IPS-NIHi7 (cell line): ENCODE measurements around the gene FITM2.
"Not testable (repeated sequence)": the region's sequence is repeated elsewhere in the genome, so short reads cannot be mapped to it uniquely, and the experiment has no call there.

Source experiments
- DNase-seq: peaks from one replicate; pipeline ENCODE4 v3.0.0; 2012; ENCODE audit warnings: mixed read lengths; ENCODE audit errors: extremely low spot score

FITM2 gene

DNA sequence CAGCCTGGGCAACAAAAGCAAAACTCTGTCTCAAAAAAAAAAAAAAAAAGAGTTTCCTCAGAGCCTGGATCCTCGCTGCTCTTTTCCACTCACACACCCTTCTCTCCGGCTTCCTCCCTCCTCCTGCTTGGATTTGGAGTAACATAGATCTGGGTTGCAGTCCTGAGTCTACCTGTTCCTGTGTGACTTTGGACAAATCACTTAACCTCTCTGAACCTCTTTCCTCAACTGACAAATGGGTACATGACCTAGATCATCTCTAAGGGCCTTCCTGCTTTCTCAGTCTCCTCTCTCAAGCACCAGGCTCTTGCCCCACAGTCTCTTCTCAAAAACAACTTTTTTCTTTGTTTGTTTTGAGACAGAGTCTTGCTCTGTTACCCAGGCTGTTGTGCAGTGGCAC is 20.2 kb upstream of the FITM2 start:
- DNase-seq = no peak

DNA sequence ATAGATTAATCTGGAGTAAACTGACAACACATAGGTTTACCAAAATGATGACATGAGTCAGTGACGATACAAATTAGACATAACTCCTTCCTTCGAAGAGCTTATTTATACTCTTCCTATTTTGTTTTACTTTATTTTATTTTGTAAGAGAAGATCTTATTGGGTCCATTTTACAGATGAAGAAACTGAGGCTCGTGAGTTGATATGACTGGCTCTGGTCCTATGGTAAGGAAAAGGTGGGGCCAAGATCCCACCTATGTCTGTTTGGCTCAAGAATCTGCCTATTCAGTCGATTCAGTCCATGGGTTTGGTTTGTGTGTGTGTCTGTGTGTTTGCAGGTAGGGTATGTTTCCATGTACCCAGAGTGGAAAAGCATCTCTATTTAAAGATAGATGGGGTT is 17.4 kb upstream of the FITM2 start:
- DNase-seq = no peak

DNA sequence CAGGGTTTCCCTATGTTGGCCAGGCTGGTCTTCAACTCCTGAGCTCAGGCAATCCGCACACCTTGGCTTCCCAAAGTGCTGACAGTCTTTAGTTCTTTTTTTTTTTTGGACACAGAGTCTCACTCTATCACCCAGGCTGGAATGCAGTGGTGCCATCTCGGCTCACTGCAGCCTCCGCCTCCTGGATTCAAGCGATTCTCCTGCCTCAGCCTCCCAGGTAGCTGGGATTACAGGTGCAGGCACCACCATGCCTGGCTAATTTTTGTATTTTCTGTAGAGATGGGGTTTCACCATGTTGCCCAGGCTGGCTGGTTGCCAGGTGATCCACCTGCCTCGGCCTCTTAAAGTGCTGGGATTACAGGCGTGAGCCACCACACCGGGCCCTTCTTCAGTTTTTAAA is 16.7 kb upstream of the FITM2 start:
- not testable (repeated sequence) for DNase-seq

DNA sequence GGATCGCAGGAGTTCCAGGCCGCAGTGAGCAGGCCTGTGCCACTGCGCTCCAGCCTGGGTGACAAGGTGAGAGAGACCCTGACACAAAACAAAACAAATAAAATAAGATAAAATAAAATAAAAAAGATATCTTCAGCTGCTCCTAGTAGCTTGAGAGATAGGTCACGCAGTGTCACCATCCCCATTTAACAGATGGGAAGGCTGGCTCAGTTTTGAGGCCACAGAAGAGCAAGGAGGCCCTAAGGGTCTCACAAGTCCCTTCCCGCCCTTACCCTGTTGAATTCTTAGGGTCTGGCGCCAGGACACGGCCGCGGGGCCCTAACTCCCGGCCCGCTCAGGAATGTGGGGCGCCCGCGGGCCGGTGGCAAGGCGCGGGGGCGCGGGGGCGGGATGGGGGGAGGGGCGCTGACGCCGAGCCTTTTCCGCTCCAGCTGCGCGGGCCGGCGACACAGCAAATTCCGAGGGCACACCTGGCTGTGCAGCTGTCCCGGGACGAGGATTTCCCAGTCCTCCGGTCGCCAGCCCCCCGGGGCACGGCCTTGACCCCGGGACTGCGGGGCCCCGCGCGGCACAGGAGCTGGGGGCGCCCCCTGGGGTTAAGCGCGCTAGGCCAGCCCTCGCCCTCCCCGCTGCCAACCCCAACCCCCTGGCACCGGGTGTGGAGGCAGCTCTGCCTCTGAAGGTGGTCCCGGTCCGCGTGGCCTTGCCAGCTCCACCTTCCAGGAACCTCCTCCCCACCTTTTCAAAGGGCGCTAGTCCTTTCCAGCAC is 15.6 kb upstream of the FITM2 start:
- peak; percentile 60 for DNase-seq

DNA sequence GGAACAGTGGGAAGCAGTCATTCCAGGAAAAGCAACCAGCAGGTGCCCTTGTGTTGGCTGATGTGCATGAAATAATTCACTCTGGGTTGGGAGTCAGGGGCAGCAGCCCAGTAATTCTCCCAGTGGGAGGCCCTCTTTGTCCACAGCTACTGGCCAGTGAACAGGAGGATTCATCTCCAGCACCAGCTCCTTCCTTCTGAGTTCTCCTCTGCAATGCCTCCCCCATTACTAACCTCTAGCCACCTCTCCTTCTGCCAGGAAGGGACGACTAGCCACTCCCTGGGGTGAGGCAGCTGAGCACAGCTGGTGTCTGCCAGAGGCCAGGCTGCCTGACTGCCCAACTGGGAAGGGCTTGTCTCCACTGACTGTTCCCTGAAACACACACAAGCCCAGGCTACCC is 13.3 kb upstream of the FITM2 start:
- no peak for DNase-seq

DNA sequence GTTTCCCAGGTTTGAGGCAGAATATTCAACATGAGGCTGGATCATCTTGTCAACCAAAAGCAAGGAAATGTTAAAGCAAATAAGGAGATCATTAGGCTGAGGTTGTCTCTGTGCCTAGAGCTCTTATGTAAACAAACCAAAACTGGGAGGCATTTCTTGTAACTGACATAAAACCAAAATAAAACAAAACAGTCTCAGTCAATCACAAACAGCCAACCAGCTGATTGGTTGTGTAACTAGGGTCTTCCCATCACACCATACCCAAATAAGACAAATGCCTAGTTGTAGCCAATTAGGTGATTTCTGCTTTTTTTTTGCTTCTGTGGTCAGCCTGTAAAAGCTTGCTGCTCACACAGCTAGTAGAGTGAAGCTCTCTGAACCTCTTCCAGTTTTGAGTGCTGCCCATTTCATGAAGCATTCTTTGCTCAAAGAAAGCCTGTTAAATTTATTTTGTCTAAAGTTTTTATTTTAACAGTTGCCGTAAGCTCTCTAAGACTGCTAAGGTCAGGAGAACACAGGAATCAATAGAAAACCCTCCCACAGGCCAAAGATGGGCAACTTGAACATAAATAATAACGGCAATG is 8.9 kb upstream of the FITM2 start:
- DNase-seq = no peak

DNA sequence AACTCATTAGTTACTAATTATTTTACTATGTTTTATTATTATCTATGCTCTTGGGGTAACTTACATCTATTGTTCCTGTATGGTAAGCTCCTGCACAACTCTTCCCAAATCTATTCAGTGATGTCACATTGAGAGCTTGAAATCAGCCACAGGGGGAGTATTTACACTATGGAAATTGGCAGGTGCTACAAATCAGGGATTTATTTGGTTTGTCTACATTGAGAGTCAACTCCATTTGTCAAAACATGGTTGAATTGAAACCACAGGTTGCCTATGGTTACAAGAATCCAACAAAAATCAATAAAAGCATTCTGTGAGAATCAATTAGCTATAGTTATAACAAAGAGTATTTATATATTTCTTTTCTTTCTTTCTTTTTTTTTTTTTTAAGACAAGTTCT is 3.9 kb upstream of the FITM2 start:
- DNase-seq = no peak

DNA sequence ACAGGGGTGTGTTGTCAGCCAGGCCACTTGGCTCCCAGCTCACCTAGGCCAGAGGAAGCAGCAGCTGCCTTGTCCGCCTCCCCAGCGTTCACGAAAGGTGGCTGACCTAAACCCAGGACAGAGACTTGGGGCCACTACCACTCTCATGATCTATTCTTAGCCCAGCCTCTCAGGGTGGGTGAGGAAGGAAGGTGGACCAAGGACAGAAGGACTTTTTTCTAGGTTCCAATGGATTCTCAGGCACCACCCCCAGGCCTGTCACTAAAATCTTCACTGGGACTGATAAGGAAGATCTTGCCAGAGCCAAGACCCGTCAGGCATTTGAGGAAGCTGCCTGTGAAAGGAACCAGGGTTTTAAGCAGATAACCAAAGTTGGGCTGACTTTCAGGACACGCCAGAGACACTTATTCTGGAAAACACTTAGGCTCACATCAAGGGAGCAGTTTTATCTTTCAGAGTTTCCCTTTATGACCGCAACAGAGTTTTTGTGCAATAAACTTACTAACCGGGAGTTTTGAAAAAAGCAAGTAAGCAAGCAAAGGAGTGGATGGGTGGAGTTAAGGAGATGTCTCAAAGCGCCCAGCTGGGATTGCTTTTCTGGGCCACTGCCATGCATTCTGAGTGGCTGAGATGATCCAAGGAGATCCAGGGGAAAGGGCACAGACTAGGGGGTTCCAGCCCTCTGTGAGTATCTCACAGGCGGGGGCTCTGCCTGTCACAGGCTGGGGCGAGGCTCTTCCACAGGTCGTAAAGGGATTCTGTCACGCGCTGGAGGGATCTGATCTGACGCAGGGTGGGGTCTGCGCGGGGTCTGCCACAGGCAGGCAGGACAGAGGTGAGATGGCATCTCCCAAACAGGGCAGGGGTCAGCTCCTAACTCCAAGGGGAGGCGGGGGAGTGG is 989 bp downstream of the FITM2 start:
- peak; percentile 20 for DNase-seq

DNA sequence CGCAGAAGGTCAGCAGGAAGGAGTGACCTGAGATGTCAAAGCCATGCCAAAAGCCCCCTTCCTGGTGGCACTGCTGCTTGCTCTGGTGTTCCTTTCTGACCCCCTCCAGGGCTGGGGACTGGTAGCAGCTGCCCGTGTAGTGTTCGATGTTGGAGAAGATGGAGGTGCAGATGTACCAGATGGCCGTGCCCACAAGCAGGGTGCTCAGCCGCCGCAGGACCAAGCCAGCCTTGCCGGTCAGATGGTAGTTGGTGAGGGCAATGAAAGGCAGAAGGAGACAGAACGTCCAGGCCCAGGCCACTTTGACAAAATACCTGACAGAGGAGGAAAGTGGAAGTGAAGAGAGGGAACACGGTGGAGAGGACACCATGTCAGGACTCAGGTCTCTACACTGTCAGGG is 4.1 kb downstream of the FITM2 start:
- DNase-seq = no peak

DNA sequence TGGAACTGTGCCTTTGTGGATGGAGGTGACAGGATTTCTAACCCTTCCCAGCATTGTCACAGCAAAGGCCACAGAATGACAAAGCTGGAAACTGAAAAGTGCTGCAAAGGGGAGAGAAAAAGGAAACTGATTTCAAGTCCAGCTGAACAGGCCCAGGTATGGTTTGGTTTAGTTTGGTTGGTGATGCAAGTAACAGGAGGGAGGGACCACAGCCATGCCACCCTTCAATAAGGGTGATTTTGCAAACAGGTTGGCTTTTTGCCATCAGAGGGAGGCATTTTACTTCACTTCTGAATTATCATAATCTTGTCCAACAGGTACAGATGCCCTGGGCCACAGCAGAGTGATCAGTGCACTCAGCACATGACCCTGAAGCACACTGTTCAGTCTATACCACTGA is 6.6 kb downstream of the FITM2 start:
- no peak for DNase-seq

DNA sequence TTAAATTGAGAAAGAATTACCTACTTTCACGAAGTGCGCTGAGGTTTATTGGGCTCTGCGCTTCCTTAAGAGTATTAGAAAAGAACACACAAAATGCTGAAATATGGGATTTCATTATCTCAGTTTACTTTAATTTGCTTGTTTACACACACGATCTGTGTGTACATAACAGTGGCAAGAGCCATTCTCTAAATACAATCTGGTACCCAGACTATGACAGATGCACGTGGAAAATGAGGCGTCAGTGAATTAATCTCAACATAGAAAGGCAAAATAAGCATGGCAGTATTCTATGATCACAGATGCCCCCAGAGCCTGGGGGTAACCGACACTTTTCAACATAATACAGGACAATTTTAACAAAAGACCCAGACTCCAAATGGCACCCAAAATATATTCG is 8.3 kb downstream of the FITM2 start:
- DNase-seq = no peak

DNA sequence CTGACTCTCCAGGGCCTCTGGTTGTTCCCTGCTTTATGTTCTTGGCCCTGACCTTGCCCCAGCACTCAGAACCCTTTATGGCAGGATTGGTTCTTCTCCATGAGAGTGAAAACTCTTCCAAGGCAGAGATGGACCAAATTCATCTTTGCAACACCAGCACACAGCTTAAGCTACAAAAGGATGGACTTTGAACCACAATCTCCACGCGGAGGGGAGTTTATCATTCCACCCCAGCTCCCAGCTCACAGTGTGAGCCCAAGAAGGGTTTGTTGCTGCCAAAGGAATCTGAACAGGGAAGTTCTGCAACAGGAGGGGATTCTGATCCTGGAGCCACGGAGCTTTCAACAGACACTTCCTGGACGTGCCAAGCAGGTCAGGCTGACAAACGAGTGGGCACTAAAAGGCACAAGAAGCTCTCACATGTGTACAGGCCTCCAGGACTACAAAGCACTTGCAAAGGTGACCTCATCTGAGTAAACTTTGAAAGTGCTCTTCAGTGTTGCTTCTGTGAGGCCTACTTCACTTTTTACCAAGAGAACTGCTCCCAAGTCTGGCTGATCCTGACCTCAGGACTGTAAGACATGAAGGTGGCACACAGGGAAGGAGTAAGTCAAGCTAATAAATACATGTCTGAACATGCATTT is 8.9 kb downstream of the FITM2 start:
- no peak for DNase-seq

DNA sequence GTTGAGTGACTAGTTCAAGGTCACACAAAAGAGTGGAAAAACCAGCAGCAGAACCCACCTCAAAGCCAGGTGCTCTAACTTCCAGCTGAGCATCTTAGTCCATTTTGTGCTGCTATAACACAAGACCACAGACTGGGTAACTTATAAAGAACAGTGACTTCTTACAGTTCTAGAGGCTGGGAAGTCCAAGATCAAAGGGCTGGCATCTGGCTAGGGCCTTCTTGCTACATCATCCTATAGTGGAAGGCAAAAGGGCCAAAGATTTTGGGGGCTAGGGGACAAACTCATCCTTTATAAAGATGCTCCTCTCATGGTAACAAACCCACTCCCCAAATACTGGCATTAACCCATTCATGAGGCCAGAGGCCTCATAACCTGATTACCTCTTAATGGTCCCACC is 9.7 kb downstream of the FITM2 start:
- DNase-seq = no peak

DNA sequence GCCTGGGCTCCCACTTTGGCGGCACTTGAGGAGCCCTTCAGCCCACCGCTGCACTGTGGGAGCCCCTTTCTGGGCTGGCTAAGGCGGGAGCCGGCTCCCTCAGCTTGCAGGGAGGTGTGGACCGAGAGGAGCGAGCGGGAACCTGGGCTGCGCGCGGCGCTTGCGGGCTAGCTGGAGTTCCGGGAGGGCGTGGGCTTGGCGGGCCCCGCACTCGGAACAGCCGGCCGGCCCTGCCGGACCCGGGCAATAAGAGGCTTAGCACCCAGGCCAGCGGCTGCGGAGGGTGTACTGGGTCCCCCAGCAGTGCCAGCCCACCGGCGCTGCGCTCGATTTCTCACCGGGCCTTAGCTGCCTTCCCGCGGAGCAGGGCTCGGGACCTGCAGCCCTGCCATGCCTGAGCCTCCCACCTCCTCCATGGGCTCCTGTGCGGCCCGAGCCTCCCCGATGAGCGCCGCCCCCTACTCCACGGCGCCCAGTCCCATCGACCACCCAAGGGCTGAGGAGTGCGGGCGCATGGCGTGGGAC is 11.9 kb downstream of the FITM2 start:
- not testable (repeated sequence) for DNase-seq

DNA sequence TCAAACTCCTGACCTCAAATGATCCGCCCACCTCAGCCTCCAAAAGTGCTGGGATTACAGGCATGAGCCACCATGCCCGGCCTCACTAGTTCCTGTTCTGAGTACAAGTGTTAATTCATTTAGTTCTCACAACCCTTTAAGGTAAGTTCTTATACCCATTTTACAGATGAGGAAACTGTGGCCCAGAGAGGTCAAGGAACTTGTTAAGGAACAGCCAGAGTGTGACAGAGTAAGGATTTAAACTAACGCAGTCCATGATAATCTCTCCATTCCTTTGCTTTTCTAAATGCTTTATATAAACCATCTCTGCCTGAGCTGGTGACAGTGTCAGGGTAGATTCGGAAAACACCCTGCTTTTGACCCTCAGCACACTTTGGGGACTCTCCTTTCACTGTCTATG is 13.3 kb downstream of the FITM2 start:
- no peak for DNase-seq

DNA sequence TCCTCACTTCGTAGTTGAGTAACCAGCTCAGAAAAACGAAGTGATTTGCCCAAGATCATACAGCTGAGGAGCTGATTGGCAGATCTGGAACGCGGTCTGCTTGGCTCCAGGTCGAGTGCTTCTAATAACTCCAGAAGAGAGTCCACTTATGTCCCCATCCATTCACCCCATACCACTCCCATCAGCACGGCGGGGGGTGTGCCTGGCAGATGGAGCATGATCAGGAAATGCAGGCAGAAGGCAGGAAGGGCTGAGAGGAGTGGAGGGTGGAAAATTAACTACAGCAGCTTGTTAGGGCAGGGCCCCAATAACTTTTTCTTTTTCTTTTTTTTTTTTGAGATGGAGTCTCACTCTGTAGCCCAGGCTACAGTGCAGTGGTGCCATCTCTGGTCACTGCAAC is 15.0 kb downstream of the FITM2 start:
- DNase-seq = no peak

DNA sequence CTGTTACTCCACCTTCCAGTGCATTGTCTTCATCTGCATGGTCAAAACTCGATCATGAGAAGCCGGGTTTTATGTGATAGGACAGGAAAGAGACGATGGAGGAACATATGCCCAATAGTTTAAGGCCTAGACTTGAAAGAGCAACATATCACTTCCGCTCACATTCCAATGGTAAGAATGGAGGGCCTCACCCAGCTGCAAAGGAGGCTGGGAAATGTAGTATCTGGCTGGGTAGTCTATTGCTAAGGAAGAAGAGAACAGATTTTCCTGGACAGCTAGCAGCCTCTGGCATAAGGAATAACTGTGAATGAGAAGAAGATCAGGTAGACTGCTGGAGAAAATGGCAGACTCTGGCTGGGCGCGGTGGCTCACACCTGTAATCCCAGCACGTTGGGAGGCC is 19.2 kb downstream of the FITM2 start:
- DNase-seq = no peak

DNA sequence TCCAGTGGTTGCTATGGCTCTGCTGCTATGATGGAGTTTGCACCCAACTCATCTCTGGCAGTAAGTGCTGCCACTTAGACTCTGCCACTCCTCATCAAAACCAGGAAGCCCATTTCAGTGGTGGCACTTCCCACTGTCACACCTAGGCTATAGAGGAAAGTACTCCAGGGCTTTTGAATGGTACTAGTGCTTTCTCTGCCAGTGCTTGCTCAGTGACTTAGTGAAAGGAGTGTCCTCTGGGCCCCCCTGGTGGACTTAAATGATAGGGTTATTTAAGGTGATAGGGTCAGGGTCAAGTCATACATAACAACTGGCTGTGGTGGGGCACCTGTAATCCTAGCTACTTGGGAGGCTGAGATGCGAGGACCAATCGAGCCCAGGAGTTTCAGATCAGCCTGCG is 22.8 kb downstream of the FITM2 start:
- DNase-seq = no peak

DNA sequence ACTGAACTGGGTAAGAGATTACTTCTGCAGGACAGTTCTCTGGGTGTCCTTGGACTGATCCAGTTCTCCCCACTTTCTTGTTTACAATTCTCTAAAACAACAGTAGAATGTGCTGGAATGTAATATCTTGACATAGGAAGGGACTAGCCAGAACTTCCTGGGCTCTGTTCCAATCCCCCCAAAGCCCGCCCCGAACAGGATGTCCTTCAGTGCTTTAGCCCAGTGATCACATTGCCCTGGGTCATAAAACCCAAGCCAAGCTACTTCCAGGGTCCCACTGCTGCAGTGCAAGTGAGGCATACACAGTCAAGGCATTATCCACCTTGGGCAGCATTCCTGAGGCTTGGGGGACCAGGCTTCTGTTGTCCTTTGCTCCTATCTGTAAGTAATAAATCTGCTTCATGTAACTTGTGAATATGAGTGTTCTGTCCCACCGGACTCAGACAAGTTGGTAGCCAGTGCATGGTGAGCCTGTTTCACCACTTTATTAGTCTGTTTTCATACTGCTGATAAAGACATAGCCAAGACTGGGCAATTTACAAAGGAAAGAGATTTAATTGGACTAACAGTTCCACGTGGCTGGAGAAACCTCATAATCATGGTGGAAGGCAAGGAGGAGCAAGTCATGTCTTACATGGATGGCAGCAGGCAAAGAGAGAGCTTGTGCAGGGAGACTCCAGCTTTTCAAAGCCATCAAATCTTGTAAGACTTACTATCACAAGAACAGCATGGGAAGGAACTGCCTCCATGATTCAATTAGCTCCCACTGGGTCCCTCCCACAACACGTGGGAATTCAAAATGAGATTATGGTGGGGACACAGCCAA is 23.5 kb downstream of the FITM2 start:
- DNase-seq = no peak

DNA sequence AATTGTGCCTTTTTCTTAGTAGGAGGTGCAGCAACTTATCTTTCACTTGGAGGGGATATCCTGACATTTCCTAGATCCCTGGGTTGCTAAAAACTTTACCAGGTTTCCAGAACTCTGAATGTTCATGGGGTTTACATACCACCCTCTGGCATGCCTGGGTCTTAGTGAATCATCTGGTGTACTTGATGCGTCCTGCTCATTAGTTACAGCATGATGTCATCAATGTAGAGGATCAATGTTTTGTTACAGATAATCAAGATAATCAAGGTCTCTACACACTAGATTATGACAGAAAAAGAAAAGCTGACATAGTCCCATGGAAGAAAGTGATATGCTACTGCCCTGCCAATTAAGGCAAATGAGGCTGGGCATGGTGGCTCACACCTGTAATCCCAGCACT is 27.0 kb downstream of the FITM2 start:
- no peak for DNase-seq

DNA sequence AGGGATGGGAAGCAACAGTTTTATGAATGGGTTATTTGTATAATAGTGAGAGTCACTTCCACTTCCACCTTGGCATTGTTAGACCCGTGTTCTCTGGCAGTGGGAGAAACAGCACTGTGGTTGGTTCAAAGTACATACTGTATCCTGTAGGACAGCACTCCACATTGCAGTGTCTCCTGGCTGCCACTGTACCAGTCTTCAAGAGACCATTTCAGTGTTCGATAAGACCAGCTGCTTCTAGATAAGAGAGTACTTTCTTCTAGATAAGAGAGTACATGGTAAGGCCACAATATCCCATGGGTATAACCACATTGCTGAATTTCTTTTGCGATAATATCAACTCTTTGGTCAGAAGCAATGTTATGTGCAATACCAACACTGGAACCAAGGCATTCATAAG is 28.8 kb downstream of the FITM2 start:
- DNase-seq = no peak
